Hematopoietic multipotent progenitor cell treated with erythropoietin and hydrocortisone succinate and interleukin-3 and kit ligand, for 6 days (in vitro differentiated cells): Measurements from ENCODE around the gene C17orf67.

Source experiments
- DNase-seq: peaks from one replicate; pipeline ENCODE4 v3.0.0-alpha.2; 2015

Gene C17orf67

GRCh38 chr17:56804454-56804853, 29.3 kb downstream of the C17orf67 start:
- no peak for DNase-seq

DNA sequence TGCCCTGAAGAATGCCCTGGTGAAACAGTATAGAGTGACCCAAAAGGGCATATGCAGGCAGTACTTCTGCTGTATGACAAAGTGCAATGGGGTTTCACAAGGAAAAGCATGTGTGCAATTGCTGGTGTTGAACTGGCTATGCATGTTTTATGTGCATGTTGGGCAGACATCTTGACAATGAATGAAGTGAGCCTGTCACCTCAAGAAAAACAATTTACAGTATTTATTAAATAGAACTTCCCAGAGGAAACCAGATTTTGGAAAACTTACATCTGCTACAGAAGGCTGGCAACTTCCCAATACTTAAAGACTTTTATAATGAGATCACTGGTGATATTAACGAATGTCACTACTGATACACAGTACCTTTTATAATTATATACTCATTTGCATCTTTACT, 30.6 kb downstream of the C17orf67 start:
- no peak for DNase-seq

DNA sequence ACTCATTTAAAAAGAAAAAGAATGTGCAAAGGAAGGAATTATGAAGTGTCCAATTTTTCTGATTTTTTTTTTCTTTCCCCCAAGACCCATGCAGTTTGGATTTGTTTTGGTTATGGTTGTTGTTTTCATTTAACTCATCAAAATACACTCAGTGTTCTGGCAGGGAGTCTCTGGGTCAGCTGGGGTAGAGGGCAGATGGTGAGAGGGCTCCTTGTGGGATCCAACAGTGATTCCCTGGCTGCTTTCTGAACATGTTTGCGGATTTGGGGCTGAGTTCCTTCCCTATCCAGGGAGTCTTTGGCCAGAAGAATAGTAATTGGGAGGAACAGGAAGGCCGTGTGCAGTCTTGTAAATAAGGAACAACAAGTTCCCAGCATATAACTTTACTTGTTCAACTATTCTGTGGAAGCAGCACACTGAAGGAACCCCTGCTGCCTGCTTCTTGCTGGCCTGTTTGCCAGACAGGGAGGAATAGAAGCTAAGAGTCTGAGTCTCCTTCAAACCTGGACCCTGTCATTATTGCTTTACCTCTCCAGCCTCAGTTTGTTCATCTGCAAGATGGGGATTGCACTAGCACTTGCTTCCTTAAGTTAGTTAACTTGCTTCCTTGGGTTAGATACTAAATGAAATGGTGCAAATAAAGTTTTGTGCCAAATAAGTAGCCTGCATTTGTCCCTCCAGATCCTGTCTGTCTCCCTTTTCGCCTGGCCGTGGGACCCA, 32.1 kb downstream of the C17orf67 start:
- no peak for DNase-seq

- DNase-seq: no peak
Measured at GRCh38 chr17:56798916-56799315, 34.8 kb downstream of the C17orf67 start.

GRCh38 chr17:56796536-56796935, 37.2 kb downstream of the C17orf67 start:
- no peak for DNase-seq

DNA sequence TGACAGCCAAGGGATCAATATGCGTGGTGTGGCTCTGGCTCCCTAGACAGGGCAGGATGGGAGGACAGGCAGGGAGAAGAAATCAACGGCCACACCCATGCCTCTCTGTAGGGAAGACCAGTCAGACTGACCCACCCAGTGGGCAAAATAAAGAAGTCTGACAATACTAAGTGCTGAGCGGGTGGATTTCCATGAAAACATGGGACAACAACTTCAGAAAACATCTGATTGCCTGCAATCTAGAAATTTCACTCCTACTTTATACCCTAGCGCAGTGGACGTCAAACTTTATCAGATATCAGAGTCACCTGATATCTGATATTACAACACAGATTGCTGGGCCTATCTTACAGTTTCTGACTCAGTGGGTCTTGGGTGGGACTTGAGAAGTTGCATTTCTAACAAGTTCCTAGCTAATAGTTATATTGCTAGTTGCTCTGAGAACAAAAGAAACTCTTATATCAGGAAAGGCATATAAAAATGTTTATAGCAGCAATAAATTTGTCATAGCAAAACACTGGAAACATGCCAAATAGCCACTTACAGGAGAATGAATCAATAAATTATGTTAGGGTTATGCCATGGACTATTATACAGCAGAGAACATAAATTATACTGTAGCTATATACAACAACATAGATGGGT, 38.4 kb downstream of the C17orf67 start:
- no peak for DNase-seq

- no peak for DNase-seq
Measured at GRCh38 chr17:56793957-56794356, 39.8 kb downstream of the C17orf67 start.

GRCh38 chr17:56793531-56793930, 40.2 kb downstream of the C17orf67 start:
- no peak for DNase-seq

DNA sequence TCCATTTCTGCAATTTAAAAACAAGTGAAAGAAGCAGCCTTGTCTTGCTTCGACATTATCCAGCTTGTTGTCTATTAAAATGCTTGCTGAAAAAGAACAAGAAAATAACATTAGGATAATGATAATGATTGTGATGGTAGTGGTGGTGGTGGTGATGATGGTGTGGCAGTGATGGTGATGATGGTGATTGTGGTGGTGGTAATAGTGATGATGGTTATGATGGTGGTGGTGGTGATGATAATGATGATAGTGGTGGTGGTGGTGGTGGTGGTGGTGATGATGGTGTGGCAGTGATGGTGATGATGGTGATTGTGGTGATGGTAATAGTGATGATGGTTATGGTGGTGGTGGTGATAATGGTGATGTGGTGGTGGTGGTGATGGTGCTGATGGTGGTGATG, 41.5 kb downstream of the C17orf67 start:
- no peak for DNase-seq

DNA sequence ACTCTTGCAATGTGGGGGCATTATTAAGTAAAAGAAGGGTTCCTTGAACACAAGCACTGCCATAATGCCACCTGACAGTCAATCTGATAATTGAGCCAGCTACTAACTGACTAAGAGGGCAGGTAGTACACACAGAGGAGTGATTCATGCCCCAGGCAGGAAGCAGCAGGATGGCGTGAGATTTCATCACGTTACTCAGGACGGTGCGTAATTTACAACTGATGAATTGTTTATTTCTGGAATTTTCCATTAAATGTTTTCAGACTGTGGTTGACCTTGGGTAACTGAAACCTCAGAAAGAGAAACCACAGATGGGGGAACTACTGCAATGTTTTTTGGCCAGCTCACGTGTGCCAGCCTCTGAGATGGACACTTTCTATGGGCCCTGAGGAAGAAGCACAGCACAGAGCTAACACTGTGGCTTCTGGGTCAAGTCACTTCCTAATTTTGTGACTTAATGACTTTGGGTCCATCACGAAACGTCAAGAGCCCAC, 46.7 kb downstream of the C17orf67 start:
- peak; percentile 72 for DNase-seq

DNA sequence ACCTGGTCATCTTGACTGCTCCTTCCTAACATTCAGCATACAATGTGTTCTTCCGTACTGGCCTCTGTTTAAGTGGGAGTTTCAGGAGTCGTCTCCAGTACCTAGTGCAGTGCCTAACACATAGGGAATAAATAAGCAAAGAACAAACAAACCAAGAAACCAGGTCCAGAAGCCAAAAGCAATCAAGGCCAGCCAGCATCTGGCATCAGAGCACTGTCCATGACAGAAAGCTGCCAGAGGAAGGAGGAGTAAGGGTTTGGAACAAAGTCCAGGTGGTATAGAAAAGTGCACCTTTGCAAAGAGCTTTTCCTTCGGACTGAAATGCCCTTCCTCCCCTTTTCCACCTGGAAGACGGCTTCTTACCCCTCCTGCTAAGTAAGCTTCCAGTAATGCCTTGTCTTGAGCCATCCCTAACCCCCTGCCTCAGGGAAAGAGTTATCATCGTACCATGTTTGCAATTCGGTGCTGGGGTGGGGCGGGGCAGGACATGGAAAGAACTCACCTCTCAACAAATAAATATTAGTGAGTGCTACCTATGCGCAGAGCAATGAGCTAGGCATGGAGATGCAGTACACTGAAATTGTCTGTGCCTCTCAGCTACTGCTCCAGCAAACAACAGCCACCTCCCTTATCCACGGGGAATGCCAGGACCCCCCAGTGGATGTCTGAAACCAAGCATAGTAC, 47.6 kb downstream of the C17orf67 start:
- no peak for DNase-seq

DNA sequence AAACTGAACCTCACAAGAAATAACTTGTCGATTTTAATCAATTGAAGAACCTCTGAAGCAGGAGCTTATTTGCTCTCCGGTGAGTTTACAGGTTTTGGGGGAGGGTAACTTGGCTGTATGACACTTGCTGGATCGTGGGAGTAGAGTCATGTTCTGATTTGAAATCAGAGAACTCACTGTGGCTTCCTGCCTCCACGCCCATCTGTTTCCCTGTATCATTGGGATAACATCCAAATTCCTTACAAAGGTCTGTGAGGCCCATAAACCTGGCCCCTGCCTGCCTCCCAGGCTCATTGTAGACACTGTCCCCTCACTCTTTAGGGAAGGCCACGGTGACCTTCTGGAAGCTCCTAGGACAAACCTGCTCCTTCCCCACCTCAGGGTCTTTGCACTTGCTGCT, 48.3 kb downstream of the C17orf67 start:
- DNase-seq: no peak

GRCh38 chr17:56782338-56782737, 51.4 kb downstream of the C17orf67 start:
- DNase-seq: no peak

DNA sequence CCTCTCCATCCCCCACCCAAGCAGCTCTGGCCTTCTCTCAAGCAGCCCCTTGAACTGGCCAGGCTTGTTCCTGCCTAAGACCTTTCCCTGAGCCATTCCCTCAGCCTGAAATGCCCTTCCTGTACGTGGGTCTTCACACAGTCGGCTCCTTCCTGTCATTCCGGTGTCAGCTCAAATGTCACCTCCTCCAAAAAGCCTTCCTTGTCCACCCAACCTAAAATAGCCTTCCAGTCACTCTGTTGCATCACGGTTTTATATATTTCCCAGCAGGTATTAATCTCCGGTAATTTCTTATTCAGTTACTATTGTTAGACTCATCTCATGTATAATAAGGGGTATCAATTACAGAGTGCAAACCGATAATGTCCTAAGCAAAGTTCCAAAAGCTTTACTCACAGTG, 51.8 kb downstream of the C17orf67 start:
- no peak for DNase-seq

- DNase-seq: peak; percentile 87
Measured at GRCh38 chr17:56779898-56780777, 53.6 kb downstream of the C17orf67 start.

- DNase-seq: no peak
Measured at GRCh38 chr17:56779322-56779721, 54.4 kb downstream of the C17orf67 start.

- no peak for DNase-seq
Measured at GRCh38 chr17:56778898-56779297, 54.8 kb downstream of the C17orf67 start.

GRCh38 chr17:56777859-56778258, 55.9 kb downstream of the C17orf67 start:
- no peak for DNase-seq

DNA sequence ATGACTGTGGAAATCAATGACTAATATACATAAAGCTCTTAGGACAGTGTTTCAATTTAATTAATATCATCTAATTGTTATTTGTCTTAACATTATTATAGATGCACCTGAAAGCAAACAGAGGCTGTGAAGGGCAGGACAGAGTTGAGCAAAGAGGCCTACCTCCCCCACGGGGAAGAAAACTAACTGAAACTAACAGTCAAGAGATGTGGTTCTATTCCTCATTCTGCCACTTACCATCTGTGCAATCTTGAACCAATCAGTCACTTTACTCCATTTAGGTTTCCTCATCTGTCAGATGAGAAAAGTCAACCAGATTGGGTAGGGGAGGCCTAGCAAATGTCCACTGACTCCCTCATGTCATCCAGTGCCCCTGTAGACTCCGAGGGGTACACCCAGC, 59.1 kb downstream of the C17orf67 start:
- no peak for DNase-seq

GRCh38 chr17:56773124-56773523, 60.6 kb downstream of the C17orf67 start:
- peak; percentile 33 for DNase-seq

DNA sequence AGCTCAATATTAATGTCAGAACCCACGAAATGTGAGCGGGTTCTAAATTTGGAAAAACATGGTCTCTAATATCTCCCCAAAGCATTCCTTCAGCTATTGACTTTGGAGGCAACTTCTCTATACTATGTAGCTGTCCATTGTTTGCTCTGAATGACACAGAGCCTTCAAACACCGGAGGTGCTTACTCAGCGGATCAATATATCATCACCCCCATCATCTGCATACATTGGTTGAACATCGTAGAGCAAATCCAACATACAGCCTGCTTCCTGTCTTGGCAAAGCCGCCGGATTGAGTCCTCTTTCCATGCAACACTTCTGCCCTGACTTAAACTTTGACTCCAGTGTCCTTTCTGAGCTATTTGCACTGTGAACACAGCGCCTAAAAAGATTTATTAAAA, 61.3 kb downstream of the C17orf67 start:
- no peak for DNase-seq

DNA sequence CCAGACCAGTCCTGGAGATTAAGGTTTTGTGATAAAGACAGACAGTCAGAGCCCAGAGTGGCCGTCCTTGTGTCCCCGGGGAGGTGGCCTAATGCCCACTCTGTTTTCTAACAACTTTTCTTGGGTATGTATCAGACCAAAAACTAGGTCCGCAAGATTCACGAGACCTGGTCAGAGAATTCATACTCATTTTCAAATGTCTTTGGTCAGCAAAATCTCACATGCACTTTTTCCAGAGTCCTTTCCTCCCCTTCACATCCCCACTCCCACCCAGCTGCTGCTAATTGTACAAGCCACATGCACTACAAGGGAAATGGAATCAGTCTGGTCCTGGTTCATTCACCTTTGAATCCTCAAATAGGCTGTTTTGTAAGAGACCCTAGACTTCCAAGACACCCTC, 61.7 kb downstream of the C17orf67 start:
- no peak for DNase-seq

DNA sequence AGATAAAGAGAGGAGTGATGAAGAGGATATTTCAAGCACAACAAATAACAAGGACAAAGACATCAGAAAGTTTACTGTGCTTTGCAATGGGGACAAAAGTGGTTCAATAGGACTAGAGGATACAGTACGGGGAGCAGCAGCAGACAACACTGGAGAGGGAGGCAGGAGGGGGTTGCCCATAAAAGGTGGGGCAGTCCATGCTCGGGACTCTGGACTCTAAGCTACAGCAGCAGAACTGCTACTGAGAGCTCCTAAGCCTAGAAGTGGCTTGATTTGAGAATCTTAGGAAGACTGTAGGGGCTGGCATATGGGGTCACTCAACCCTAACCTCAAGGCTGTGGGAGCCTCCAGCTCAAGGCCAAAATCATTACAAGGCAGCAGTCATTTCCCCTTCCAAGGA, 62.2 kb downstream of the C17orf67 start:
- DNase-seq: no peak
